ENCODE measurements around the gene ASXL3. TPM values are rescaled to one million over a fixed set of nuclear protein-coding genes. Genes with fewer than 3 reads are reported as not detected.

The ASXL3 gene
- not detected in 2 replicates for polyA plus RNA-seq (2011; rRNA removed)
- not detected in 2 replicates for polyA minus RNA-seq (2011; rRNA and poly(A)+ RNA removed)

DNA sequence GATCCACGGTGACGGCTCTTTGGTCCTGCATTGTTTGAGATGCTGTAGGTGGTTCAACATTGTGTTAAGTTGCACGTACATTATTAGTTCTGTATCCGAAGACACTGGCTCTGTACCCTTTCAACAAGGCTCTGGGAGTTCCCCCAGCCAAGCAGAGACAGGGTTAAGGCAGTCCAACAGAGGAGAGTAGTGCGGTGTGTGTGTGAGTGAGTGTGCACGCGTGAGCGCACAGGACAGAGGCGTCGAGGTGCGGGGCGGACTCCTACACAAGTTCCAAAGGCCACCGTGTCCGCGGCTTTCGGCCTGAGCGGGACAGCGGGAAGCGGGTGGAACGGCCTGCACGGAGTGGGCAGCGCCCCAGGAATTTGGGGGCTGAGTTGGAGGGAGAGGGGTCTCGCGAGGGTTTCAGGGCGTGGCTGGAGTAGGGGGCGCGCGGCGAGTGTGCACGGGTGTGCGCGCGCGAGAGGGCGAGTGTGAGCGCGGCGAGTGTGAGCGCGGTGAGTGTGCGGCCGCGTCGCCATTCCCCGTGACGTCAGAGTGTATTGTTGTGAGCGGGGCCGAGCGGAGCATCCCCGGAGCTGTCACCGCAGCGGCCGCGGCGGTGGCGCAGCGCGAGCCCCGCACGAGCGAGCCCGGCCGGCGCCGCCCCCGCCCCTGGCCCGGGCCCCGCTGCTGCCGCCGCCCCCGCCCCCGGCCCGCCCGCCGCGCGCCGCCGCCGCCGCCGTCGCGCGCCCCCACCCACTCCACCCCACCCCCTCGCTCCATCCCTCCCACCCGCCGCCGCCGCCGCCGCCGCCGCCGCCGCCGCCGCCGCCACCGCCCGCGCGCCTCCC lies at the start of gene ASXL3:
TSS of gene ASXL3 (plus strand) at position 535 of the 833 bp plus-strand sequence. CDS start 413 bp downstream, outside the sequence.
- H3K27me3 ChIP-seq (ENCODE audit: control insufficient read depth, insufficient read depth, low read length), result peaks cover 12% of the 10 kb centered on the region
- H3K4me3 ChIP-seq (ENCODE audit: low read depth, low read length), result peak within 1 kb of the TSS; percentile 52
- ChIA-PET CTCF (no interaction called here), POLR2A (no interaction called here)
- TF ChIP-seq, protein P1, sequence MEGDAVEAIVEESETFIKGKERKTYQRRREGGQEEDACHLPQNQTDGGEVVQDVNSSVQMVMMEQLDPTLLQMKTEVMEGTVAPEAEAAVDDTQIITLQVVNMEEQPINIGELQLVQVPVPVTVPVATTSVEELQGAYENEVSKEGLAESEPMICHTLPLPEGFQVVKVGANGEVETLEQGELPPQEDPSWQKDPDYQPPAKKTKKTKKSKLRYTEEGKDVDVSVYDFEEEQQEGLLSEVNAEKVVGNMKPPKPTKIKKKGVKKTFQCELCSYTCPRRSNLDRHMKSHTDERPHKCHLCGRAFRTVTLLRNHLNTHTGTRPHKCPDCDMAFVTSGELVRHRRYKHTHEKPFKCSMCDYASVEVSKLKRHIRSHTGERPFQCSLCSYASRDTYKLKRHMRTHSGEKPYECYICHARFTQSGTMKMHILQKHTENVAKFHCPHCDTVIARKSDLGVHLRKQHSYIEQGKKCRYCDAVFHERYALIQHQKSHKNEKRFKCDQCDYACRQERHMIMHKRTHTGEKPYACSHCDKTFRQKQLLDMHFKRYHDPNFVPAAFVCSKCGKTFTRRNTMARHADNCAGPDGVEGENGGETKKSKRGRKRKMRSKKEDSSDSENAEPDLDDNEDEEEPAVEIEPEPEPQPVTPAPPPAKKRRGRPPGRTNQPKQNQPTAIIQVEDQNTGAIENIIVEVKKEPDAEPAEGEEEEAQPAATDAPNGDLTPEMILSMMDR (IDR thresholded peaks at IDR 0.05; ENCODE audit: insufficient read depth, low read depth, low read length), result no peak
- DNase-seq (ENCODE audit: low read depth), result no peak
- no peaks in the 10 kb centered on the region for H3K36me3 ChIP-seq (ENCODE audit: control insufficient read depth, insufficient read depth, low read length)

GRCh38 chr18:33532978-33533377 lies 45.0 kb upstream of the ASXL3 start:
- no peaks in the 10 kb centered on the region for H3K36me3 ChIP-seq (ENCODE audit: control insufficient read depth, insufficient read depth, low read length)
- no peak overlapping the region for H3K4me3 ChIP-seq (ENCODE audit: low read depth, low read length)
- no peaks in the 10 kb centered on the region for H3K27me3 ChIP-seq (ENCODE audit: control insufficient read depth, insufficient read depth, low read length)
- POLR2A ChIA-PET, result no interaction called here
- TF ChIP-seq, protein P1 (IDR thresholded peaks at IDR 0.05; ENCODE audit: insufficient read depth, low read depth, low read length), result no peak
- DNase-seq (ENCODE audit: low read depth), result no peak
- CTCF ChIA-PET, result no interaction called here

- Histone ChIP-seq H3K36me3 (ENCODE audit: control insufficient read depth, insufficient read depth, low read length) (no peaks in the 10 kb centered on the region), H3K4me3 (ENCODE audit: low read depth, low read length) (no peak overlapping the region)
Observed at GRCh38 chr18:33536904-33537303, 41.1 kb upstream of the ASXL3 start.

GRCh38 chr18:33538418-33539042 lies 39.5 kb upstream of the ASXL3 start:
- ChIA-PET CTCF (no interaction called here), POLR2A (no interaction called here)
- TF ChIP-seq, protein P1 (IDR thresholded peaks at IDR 0.05; ENCODE audit: insufficient read depth, low read depth, low read length), result no peak
- no peaks in the 10 kb centered on the region for H3K36me3 ChIP-seq (ENCODE audit: control insufficient read depth, insufficient read depth, low read length)
- no peak for DNase-seq (ENCODE audit: low read depth)
- H3K4me3 ChIP-seq (ENCODE audit: low read depth, low read length), result no peak overlapping the region
- no peaks in the 10 kb centered on the region for H3K27me3 ChIP-seq (ENCODE audit: control insufficient read depth, insufficient read depth, low read length)

More at GRCh38 chr18:33536904-33537303, 41.1 kb upstream of the ASXL3 start:
- no peak for DNase-seq (ENCODE audit: low read depth)
- H3K27me3 ChIP-seq (ENCODE audit: control insufficient read depth, insufficient read depth, low read length), result no peaks in the 10 kb centered on the region
- POLR2A ChIA-PET, result no interaction called here
- TF ChIP-seq, protein P1 (IDR thresholded peaks at IDR 0.05; ENCODE audit: insufficient read depth, low read depth, low read length), result no peak
- CTCF ChIA-PET, result no interaction called here

DNA sequence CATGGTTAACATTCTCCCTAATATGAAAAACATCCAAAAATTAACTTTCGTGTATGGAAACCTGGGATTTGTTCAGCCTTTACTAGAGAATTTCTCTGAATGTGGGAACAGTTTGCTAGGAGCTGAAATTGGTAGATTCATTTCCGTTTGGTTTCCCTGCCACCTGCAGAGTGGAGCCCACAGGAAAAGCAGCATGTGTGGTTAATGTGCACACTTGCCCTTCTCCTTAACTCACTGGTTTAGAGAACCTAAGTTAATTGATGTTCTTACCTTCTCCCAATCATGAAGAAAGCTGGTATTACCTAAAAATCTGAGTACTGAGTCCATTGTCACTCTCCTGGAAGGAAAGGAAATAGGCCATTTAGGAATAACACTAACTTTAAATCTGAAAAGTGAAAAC lies 37.6 kb upstream of the ASXL3 start:
- ChIA-PET CTCF (no interaction called here), POLR2A (no interaction called here)
- no peaks in the 10 kb centered on the region for H3K27me3 ChIP-seq (ENCODE audit: control insufficient read depth, insufficient read depth, low read length)
- no peaks in the 10 kb centered on the region for H3K36me3 ChIP-seq (ENCODE audit: control insufficient read depth, insufficient read depth, low read length)
- H3K4me3 ChIP-seq (ENCODE audit: low read depth, low read length), result no peak overlapping the region
- TF ChIP-seq, protein P1 (IDR thresholded peaks at IDR 0.05; ENCODE audit: insufficient read depth, low read depth, low read length), result no peak
- no peak for DNase-seq (ENCODE audit: low read depth)

All from BJ (cell line).